Caco-2 (cell line): Measurements from ENCODE around the gene ITPKC. TPM values are rescaled to one million over a fixed set of nuclear protein-coding genes. Genes with fewer than 3 reads are reported as not detected.
A peak's percentile ranks its signal among the peaks of the same experiment; 100 is the strongest.
"Not testable (repeated sequence)": the region's sequence is repeated elsewhere in the genome, so short reads cannot be mapped to it uniquely, and the experiment has no call there.

ENCODE experiments used
- BruUV-seq: library from RNA; stranded (reverse); fragments of 400-500 nt; replicated peaks from 2 replicates; lab custom pipeline; 2021; lab: Mats Ljungman, UMichigan
- CTCF ChIA-PET: fragments of 300-600 bp; sonication (Branson Sonifier 250); formaldehyde crosslinking; loops from one replicate; lab custom pipeline; 2022; ENCODE audit warnings: antibody characterized with exemption; lab: Charles Lee
- POLR2A ChIA-PET: fragments of 300-600 bp; sonication (Branson Sonifier 250); formaldehyde crosslinking; loops from one replicate; lab custom pipeline; 2022; ENCODE audit warnings: antibody characterized with exemption; lab: Charles Lee
- DNase-seq, 2 experiments: peaks; one replicate each; pipeline versions ENCODE4 v3.0.0 to v3.0.0-alpha.2; 2020 to 2022
- H3K27me3 ChIP-seq: replicated peaks from 2 replicates; pipeline ENCODE4 v1.6.0; 2011; ENCODE audit warnings: low read length; ENCODE audit not compliant: control insufficient read depth, insufficient read depth
- H3K36me3 ChIP-seq: 2 replicates; pipeline ENCODE4 v1.5.1; 2011; ENCODE audit warnings: low read length; ENCODE audit not compliant: control insufficient read depth, insufficient read depth
- H3K4me1 ChIP-seq: fragments of 250-450 bp; sonication (Bioruptor Pico); 2 replicates; pipeline ENCODE4 v1.5.1; 2020; ENCODE audit warnings: mild to moderate bottlenecking
- H3K4me3 ChIP-seq: 2 replicates; pipeline ENCODE4 v1.5.1; 2011; ENCODE audit warnings: low read depth, mild to moderate bottlenecking, control low read depth, low read length
- H3K9me3 ChIP-seq: fragments of 250-450 bp; sonication (Bioruptor Pico); 2 replicates; pipeline ENCODE4 v1.5.1; 2020; ENCODE audit warnings: mild to moderate bottlenecking, moderate library complexity
- H3K27ac Mint-ChIP-seq: one replicate; pipeline ENCODE4 v1.8.0; 2022; ENCODE audit warnings: mixed read lengths; ENCODE audit not compliant: unreplicated experiment
- H3K27me3 Mint-ChIP-seq: one replicate; pipeline ENCODE4 v1.8.0; 2022; ENCODE audit warnings: mixed read lengths; ENCODE audit not compliant: insufficient read depth, unreplicated experiment
- H3K36me3 Mint-ChIP-seq: one replicate; pipeline ENCODE4 v1.8.0; 2022; ENCODE audit warnings: mild to moderate bottlenecking, mixed read lengths; ENCODE audit not compliant: insufficient read depth, unreplicated experiment
- H3K4me1 Mint-ChIP-seq: one replicate; pipeline ENCODE4 v1.8.0; 2022; ENCODE audit warnings: low read depth, mixed read lengths; ENCODE audit not compliant: unreplicated experiment
- H3K4me3 Mint-ChIP-seq: one replicate; pipeline ENCODE4 v1.8.0; 2022; ENCODE audit warnings: mild to moderate bottlenecking, moderate library complexity, mixed read lengths; ENCODE audit not compliant: unreplicated experiment
- H3K9me3 Mint-ChIP-seq: one replicate; pipeline ENCODE4 v1.8.0; 2022; ENCODE audit warnings: mixed read lengths; ENCODE audit not compliant: unreplicated experiment
- CTCF ChIP-seq, 2 experiments: fragments of 200-600 bp in 1 of 2; IDR thresholded peaks; 1 replicate in 1 of 2; 2 replicates in 1 of 2; pipeline versions ENCODE4 v1.5.1 to v1.8.0; 2011 to 2022; ENCODE audit warnings: antibody characterized with exemption in 1 of 2, control low read depth in 1 of 2, inconsistent platforms in 1 of 2, low read depth in 1 of 2, low read length in 1 of 2, mild to moderate bottlenecking in 1 of 2, moderate library complexity in 1 of 2; ENCODE audit not compliant: insufficient read depth in 1 of 2, severe bottlenecking in 1 of 2, unreplicated experiment in 1 of 2
- intact Hi-C: fragments of 100-400 bp; cut with micrococcal nuclease; formaldehyde crosslinking; loops from one replicate; pipeline ENCODE4 v1.10.0; 2022; ENCODE audit not compliant: unreplicated experiment
- total RNA-seq: library from RNA; stranded (reverse); gene quantifications from 2 replicates; pipeline ENCODE4 v1.2.3, GENCODE V29; 2022

Gene ITPKC
- total RNA-seq, 1 experiment from 2014 or later, result 31.2 TPM

- 0 out of 2 replicates have a peak, but pooled peaks cover 3% of the 10 kb centered on the region for H3K4me1 ChIP-seq
- no peak overlapping the region for H3K27ac Mint-ChIP-seq
- intact Hi-C loops, result no loop called here
- DNase-seq, result no peak
- H3K36me3 Mint-ChIP-seq, result peaks cover 90% of the 10 kb centered on the region
- no peak overlapping the region for H3K4me3 ChIP-seq
- H3K9me3 Mint-ChIP-seq, result no peaks in the 10 kb centered on the region
- no peaks in the 10 kb centered on the region for H3K27me3 ChIP-seq
- ChIA-PET POLR2A (interaction anchor here (0.6 to 0.7 kb wide), 2 partner anchors 8 to 26 kb away, joined by 4 to 5 read pairs; partner anchors contain the start of genes ACTMAP, COQ8B, ITPKC and SNRPA), CTCF (no interaction called here)
- no peak overlapping the region for H3K4me3 Mint-ChIP-seq
- peaks cover 6% of the 10 kb centered on the region; the same call in 1 of the 2 replicates for H3K9me3 ChIP-seq
- H3K36me3 ChIP-seq, result peaks cover 25% of the 10 kb centered on the region
- peaks cover 10% of the 10 kb centered on the region for H3K4me1 Mint-ChIP-seq
- no TSS peak for BruUV-seq
- no peaks in the 10 kb centered on the region for H3K27me3 Mint-ChIP-seq
- TF ChIP-seq CTCF (IDR thresholded peaks at IDR 0.05; ENCODE audit: insufficient read depth in 1 of 2, low read depth in 1 of 2, low read length in 1 of 2, severe bottlenecking in 1 of 2, unreplicated experiment in 1 of 2), result no peak
Measured at GRCh38 chr19:40724855-40725254, 7.9 kb downstream of the ITPKC start.

- no peaks in the 10 kb centered on the region for H3K4me1 ChIP-seq
- H3K36me3 Mint-ChIP-seq, result peaks cover 92% of the 10 kb centered on the region
- H3K27ac Mint-ChIP-seq, result peak overlapping the region; percentile 39
- ChIA-PET CTCF (no interaction called here), POLR2A (interaction anchor here (0.6 kb wide), 1 partner anchor 296 kb away, joined by 13 read pairs; no protein-coding TSS in a partner anchor)
- BruUV-seq, result no TSS peak
- peaks cover 25% of the 10 kb centered on the region for H3K36me3 ChIP-seq
- H3K9me3 Mint-ChIP-seq, result no peaks in the 10 kb centered on the region
- no peaks in the 10 kb centered on the region for H3K27me3 ChIP-seq
- H3K4me3 Mint-ChIP-seq, result no peak overlapping the region
- TF ChIP-seq CTCF (IDR thresholded peaks at IDR 0.05; ENCODE audit: insufficient read depth in 1 of 2, low read depth in 1 of 2, low read length in 1 of 2, severe bottlenecking in 1 of 2, unreplicated experiment in 1 of 2), result no peak
- H3K9me3 ChIP-seq, result peaks cover 6% of the 10 kb centered on the region; the same call in 1 of the 2 replicates
- DNase-seq, result peak in 1 of 2 experiments; percentile 46
- no peak overlapping the region for H3K4me3 ChIP-seq
- no peaks in the 10 kb centered on the region for H3K4me1 Mint-ChIP-seq
- intact Hi-C loops, result no loop called here
- H3K27me3 Mint-ChIP-seq, result no peaks in the 10 kb centered on the region
Measured at GRCh38 chr19:40726279-40726678, 9.4 kb downstream of the ITPKC start.

- H3K9me3 ChIP-seq, H3K27me3 Mint-ChIP-seq, H3K4me3 Mint-ChIP-seq, H3K4me1 Mint-ChIP-seq, CTCF ChIA-PET, H3K9me3 Mint-ChIP-seq, H3K27ac Mint-ChIP-seq, intact Hi-C loops, DNase-seq, H3K27me3 ChIP-seq, BruUV-seq, H3K4me1 ChIP-seq, POLR2A ChIA-PET, H3K4me3 ChIP-seq: not testable (repeated sequence)
- H3K36me3 Mint-ChIP-seq, result peaks cover 95% of the 10 kb centered on the region
- peaks cover 23% of the 10 kb centered on the region for H3K36me3 ChIP-seq
Measured at GRCh38 chr19:40730065-40730464, 13.2 kb downstream of the ITPKC start.

GRCh38 chr19:40732304-40732703 lies 15.4 kb downstream of the ITPKC start:
- DNase-seq, intact Hi-C loops, H3K9me3 Mint-ChIP-seq, BruUV-seq, H3K4me3 Mint-ChIP-seq, H3K9me3 ChIP-seq, H3K27me3 Mint-ChIP-seq, H3K4me3 ChIP-seq, H3K27ac Mint-ChIP-seq, H3K27me3 ChIP-seq, CTCF ChIA-PET, H3K4me1 ChIP-seq: not testable (repeated sequence)
- POLR2A ChIA-PET, result interaction anchor here (1.0 kb wide), 1 partner anchor 46 kb away, joined by 3 read pairs; the partner anchor contains the start of gene RAB4B
- peaks cover 19% of the 10 kb centered on the region for H3K36me3 ChIP-seq
- peaks cover 14% of the 10 kb centered on the region for H3K4me1 Mint-ChIP-seq
- peaks cover 96% of the 10 kb centered on the region for H3K36me3 Mint-ChIP-seq
